KBM-7 (cell line): ENCODE data around the gene CHAT.
"Not testable (repeated sequence)": the region's sequence is repeated elsewhere in the genome, so short reads cannot be mapped to it uniquely, and the experiment has no call there.

ENCODE experiments used
- DNase-seq: peaks from one replicate; pipeline ENCODE4 v3.0.0-alpha.2; 2015
- in situ Hi-C: fragments of 300-500 bp; cut with MboI; formaldehyde crosslinking; loops from 2 replicates; pipeline ENCODE4 v1.14.3; 2020; ENCODE audit warnings: low sequenced_read_pairs, low pct_unique_long_range_greater_than_20kb, mixed read lengths

The CHAT gene

DNA sequence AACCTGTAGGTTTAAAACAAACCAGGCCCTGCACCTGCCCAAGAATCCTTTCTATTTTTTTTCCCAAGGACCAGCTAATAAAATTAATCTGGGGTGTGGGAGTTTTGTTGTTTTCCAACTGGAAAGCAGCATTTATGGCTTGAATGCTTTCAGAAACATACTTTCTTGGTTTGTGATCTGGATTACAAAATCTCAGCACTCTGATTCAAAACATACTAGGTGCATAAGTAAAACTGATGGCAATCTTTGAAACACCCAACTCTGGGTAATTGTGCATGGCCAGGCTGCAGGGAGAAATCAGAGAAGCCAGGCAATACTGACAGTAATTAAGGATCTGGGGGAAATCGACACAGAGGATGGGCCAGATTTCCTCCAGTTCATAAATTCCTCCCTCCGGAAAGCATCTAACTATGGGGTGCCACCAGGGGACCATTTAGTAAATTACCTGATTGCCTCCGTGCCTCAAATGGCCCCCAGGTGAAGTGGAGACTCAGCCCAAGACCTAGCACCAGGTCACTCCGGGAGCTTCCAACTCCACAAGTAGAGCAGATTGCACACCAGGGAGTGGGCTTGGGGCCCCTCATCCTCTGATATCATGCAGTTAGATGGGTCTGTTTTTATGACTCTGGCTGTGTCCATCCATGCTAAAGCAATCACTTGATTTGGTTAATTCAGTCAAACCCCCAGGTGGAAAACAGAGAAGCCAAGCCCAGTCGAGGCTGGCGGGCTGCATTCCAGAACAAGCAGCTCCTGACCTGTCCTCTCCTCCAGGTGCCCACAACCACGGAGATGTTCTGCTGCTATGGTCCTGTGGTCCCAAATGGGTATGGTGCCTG is 50.4 kb downstream of the CHAT start:
- no peak for DNase-seq
- in situ Hi-C loops = no loop called here

DNA sequence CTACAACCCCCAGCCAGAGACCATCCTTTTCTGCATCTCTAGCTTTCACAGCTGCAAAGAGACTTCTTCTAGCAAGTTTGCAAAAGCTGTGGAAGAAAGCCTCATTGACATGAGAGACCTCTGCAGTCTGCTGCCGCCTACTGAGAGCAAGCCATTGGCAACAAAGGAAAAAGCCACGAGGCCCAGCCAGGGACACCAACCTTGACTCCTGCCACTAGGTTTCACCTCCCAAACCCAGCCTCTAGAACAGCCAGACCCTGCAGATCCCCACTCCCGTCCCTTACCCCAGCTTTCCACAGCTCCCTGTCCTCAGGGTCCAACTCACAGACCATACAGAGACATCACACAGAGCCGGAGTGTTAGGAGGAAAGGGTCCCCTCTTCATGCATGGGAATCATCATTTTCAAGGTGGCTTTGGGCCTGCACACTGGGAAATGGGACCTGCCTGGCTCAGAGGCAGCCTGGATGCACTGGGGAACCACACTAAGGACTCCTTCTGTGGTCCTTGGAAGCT is 51.1 kb downstream of the CHAT start:
- in situ Hi-C loops = no loop called here
- no peak for DNase-seq

DNA sequence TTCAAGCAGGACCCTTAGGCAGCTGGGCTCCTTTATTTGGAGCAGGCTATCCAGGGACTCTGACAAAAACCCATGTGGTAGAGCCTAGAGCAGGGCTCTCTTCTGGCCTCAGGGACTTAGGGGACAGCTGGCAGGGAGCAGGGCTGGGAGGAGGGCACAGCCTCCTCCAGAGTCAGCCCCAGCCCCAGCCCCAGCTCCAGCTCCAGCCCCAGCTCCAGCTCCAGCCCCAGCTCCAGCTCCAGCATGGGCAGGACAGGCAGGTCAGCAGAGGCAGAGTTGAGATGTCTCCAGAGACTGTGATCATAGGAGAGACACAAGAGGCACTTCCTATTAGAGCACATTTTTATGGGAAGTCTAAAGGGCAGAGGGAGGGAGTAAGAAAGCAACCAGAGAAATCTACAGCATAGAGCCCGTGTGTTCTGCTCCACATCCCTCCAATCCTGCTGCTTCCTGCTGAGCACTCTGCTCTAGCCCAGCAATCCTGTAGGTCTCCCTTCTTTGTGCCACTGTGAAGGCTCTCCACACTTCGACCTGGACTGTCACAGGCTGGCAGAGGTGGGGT is 52.3 kb downstream of the CHAT start:
- no peak for DNase-seq
- in situ Hi-C loops = no loop called here

DNA sequence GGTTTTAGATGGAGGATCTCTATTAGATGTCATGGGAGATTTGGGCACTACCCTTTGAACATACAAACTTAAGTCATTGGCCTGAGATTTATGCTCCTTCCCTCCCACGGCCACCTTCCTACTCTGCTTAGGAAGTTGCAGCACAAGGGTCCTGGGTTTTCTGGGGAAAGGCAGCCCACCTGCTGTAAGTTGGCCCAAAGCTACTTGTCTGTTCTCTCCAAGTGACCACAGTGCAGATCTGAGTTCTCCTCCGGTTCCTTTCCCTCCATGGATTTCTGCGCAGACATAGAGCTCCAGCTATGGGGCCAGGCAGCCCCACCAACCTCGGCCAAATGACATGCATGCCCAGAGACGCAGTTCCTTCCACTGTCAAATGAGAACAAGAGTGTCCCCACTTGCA is 52.8 kb downstream of the CHAT start:
- DNase-seq = no peak
- in situ Hi-C loops = no loop called here

DNA sequence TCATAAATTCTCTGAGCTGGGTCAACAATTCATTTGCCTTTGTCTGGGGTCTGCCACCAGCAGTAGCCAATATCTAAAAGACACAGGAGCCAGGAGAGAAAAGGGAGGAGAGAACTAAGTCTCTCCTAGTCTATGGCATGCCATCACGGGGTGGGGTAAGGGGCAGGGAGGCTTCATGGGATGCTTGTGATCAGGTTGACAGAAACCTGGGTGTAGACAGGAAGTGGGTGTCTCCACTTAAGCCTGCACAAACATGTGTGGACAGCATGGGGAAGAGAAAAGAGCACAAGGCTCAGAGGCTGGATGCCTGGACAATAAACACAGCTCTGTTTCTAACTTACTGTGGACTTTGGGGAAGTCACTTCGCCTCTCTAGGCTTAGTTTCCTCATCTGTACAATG is 54.2 kb downstream of the CHAT start:
- DNase-seq = no peak
- in situ Hi-C loops = no loop called here

DNA sequence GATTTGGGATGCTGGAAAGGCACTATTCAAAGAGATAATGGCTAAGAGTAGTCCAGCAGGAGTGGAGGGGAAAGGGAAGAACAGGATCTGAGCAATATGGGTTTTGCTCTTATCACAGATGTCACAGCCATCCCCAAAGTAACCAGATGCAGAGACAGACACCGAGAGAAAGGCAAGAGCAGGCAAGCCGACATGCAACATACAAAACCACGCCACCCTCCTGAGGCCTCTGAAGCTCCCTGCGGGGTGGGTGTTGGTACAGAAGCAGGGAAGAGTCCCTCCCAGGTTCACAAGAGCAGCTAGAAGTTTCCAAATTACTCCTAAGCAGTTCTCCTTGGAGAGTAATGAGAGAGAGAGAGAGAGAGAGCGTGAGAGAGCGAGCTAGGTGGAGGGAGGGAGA is 54.8 kb downstream of the CHAT start:
- in situ Hi-C loops = no loop called here
- no peak for DNase-seq

DNA sequence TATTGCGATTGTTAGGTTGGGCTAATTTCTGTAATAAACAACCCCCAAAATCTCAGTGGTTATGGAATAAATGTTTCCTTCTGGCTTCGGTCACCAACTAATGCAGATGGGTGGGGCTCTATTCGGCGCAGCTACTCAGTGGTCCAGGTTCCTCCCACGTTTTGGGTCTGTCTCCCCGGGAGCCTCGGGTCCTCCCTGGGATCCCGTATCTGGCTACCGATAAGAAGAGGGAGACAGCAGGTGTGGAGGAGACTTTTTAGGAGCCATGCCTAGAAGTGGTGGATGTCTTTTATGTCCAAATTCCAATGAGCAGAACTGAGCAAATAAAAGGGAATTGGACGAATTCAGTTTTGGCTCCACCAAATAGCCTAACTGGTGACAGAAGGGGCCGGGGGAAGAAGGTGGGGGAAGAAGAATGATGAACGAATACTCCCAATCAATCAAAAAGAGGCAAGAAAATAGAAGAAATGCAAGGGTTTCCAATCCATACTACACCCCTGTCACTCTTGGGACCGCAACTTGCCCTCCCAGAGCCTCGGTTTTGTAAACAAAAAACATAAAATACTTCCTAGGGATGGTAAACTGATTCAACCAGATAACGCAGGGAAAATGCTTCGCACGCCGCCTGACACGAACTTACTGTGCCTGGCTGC is 65.1 kb downstream of the CHAT start:
- in situ Hi-C loops = no loop called here
- no peak for DNase-seq

DNA sequence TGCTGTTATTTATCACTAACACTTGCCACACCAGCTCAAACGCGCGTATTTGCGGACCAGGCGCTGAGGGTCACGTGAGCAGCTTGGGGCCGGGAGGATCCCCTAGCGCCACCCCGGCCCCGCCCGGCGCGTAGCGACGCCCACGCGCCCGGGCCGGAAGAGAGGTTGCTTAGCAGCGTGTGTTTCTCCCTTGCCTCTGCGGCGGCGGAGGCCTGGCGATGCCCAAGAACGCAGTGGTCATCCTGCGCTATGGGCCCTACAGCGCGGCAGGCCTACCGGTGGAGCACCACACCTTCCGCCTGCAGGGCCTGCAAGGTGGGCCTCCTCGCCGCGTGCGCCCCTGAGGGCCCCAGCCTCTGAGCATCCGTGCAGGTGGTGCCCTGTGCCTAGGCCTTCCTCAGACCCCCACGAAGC is 65.7 kb downstream of the CHAT start, which contains the start of gene C10orf53:
C10orf53 (plus strand) TSS at position 172 of the 414 bp plus-strand sequence; CDS start at position 219, 47 bp downstream.
- in situ Hi-C loops = no loop called here

DNA sequence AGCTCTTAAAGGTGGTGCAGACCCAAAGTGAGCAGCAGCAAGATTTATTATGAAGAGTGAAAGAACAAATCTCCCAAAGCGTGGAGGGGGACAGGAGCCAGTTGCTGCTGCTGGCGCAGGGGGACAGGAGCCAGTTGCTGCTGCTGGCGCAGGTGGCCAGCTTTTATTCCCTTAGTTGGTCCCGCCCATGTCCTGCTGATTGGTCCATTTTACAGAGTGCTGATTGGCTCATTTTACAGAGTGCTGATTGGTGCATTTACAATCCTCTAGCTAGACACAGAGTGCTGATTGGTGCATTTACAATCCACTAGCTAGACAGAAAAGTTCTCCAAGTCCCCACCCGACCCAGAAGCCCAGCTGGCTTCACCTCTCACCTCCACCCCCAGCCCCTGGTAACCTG is 68.6 kb downstream of the CHAT start:
- DNase-seq, in situ Hi-C loops: not testable (repeated sequence)

More for the DNA sequence above, 65.7 kb downstream of the CHAT start, which contains the start of gene C10orf53:
- peak; percentile 38 for DNase-seq

DNA sequence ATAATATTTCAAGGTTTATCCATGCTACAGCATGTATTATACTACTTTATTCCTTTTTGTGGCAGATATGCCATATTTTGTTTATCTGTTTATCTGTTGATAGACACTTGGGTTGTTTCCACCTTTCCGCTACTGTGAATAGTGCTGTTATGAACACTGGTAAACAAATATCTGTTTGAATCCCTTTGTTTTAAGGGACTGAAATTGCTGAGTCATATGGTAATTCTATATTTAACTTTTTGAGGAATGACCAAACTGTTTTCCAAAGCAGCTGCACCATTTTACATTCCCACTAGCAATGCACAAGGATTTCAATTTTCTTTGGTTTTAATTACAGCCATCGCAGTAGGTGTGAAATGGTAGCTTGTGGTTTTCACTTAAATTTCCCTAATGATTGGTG is 69.0 kb downstream of the CHAT start:
- DNase-seq = no peak
- in situ Hi-C loops = no loop called here

DNA sequence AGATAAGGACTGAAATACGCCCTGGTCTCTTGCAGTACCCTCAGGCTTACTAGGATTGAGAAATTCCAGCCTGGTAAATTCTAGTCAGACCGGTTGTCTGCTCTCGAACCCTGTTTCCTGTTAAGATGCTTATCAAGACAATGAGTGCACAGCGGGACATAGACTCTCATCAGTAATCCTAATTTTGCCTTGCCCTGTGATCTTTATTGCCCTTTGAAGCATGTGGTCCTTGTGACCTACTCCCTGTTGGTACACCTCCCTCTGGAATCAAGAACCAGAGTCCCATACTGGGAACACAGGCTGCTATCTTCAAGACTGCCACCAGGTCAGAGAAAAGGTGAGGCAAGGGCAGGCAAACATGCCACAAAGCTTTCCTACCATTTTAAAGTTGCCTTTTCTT is 72.8 kb downstream of the CHAT start:
- in situ Hi-C loops = no loop called here
- DNase-seq = no peak

DNA sequence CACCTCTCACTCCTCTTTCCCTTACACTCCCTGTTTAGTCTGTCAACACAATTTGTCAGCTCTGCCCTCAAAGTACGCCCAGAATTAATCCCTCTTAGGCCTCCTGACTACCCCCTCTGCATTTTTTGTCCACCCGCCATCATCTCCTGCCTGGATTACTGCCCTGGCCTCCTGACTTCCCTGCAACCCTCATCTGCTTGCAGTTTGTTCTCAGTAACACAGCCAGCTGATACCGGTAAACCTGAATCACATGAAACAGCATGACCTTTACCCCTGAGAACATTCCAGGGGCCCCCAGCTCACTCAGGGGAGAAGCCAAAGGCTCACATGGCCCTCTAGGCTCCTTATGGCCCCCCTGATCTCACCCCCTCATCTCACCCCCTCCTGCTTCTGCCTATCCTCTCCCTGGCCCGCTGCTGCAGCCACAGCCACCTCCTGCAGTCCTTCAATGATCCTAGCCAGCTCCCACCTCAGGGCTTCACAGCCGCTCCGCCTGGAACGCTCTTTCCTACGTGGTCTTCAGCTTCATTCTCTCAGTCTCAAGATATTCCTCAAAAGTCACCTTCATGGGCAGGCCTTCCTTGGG is 74.5 kb downstream of the CHAT start:
- in situ Hi-C loops = no loop called here
- DNase-seq = no peak

DNA sequence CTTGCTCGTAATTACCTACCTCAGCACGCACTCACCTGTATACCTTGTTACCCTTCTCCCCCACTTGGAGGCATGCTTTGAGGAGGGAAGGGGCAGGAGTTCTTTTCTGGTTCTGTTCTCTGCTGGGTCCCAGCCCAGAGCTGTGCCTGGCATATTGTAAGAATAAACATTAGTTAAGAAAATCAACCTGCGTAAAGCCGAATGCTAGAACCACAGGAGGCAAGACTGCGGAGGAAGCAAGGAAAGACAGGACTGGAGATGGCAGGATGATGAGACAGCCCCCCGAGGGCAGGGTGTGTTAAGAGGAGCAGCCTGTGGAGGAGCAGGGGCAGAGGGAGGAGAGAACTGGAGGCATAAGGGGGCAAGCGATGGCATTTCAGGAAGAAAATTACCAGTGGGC is 75.1 kb downstream of the CHAT start:
- in situ Hi-C loops = no loop called here
- no peak for DNase-seq

DNA sequence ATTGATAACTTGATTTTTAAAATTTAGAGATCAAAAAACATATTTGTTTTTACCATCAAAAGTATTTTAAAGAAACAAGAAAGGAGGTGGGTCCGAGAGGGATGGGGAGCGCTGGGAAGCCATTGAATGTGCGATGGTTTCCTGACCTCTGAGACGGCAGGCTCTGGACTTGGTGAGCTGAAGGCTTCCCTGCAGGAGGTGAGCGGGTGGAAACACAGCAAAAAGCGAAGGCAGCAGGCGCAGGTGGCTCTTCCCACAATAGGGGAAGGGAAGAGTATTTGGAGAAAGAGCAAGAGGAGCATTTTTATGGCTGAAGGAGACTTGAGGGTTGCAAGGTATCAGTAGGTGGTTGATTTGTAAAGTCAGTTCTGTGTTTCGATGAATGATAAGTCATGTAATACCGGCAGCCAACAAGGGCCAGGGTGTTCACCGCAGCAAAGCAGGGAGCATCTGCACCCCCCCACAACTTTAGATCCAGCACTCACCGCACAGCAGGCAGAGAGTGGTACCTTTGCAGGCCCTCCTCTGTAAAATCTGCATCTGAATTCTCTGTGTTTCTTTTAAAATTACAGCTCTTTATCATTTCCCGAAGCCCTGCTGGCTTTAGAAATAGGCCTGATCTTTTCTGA is 76.2 kb downstream of the CHAT start:
- DNase-seq = no peak
- in situ Hi-C loops = no loop called here

DNA sequence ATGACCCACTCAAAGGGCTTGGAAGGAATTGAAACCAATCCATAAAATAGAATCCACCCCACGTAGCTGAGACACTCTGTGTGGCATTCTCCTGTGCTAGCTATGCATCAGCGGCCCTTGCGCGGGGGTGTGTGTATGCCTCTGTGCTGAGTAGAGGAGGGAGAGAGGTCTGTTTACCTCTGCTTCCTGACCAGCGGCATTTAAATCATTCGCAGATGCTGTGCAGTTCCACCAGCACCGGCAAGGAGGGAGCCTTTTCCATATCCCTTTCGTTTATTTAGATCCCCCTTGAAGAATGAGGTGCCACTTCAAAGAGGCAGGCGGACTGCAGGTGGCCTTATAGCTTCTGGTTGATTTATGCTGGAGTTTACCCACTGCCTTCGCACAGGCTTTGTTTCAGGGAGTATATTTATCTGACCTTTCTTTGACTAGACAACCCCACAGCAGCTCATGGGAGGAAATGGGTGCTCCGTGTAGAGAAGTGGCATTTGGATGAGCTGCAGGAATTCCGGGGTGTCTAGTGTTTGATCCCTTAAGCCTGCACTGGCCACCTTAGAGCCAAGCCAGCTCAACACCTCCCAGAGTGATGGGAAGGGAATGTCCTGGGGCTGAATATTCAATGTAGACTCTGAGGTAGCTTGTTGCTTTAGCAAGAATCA is 77.0 kb downstream of the CHAT start:
- in situ Hi-C loops = no loop called here
- no peak for DNase-seq

DNA sequence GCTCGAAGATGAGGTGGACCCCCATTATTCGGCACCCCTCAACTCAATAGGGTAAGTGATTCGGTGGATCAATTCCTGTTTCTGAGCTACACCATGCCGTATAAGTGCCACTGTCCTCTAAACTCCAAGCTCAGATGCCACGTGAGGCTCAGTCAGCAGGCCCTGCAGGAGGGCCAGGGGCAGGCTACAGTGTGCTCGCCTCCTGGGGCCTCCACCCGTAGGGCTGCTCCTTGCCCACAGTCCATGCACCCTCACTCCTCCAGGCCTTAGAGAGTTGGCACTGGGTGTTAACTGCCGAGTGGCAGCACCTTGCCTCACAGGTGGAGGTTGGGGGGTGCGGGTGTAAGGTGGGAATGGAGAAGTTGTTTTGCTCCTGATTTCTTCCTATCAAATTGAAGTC is 77.8 kb downstream of the CHAT start:
- in situ Hi-C loops = no loop called here
- no peak for DNase-seq

DNA sequence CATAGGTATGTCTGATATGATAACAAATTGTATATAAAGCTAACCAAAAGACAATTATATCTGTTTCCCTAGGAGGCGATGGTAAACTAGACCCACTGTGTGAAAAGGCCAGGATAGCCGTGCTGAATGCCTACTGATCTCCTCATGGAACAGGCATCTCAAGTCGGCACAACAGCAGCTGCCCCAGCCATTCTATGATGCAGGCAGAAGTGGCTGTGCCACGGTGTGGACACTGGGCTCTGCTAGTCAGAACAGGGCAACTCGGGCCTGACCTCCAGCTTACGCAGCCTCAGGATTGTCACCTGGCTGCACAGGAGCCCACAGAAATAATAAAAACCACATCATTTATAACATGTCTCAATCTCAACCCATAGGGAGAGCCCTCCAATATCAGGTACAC is 80.6 kb downstream of the CHAT start:
- in situ Hi-C loops = no loop called here
- no peak for DNase-seq

DNA sequence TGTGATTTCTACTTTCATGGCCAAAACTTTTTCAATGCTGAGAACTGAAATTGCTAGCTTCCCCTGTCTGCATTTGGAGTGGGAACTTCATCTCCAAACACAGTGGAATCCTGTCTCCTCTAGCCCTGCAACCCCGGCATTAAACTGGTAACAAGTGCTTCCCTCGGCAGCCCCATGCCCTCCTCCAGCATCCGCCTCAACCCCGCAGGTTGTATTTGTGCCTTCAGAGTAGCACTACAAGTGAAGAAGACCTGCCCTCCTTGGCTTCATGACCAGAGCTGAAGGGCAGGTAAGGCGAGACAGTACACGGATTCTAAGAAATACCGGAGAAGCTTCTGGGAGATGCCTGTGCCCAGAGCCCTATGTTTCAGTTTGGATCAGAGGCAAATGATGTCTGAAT is 82.5 kb downstream of the CHAT start:
- no peak for DNase-seq
- in situ Hi-C loops = no loop called here

DNA sequence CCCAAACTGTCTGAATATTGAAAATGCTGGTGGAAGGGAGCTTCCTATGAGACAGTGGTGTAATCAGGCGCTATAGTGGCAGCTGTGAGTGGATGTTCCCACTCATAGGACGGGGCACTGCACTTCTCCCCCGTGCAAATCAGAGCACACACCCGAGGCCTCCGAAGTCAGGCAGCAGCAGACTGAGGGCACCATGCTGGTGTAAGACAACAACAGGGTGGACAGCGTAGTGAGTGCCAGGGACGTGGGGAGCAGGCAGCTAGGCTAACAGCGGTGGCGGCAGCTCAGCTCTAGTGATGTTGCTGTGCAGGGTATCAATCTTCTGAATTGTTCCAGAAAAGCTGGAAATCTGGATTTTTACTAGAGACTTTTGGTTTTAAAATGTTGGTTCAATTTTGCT is 84.8 kb downstream of the CHAT start:
- in situ Hi-C loops = no loop called here

More for the DNA sequence above, 84.8 kb downstream of the CHAT start:
- DNase-seq = no peak
